Brain microvascular endothelial cell (primary cell): ENCODE data around the gene CLTA.
A peak's percentile ranks its signal among the peaks of the same experiment; 100 is the strongest.
"Not testable (repeated sequence)": the region's sequence is repeated elsewhere in the genome, so short reads cannot be mapped to it uniquely, and the experiment has no call there.

Experiments
- DNase-seq: peaks from one replicate; pipeline ENCODE4 v3.0.0-alpha.2; 2020
- H3K27ac ChIP-seq: fragments of 250-450 bp; sonication (Bioruptor Pico); 2 replicates; pipeline ENCODE4 v1.5.1; 2020; ENCODE audit warnings: mild to moderate bottlenecking, moderate library complexity
- H3K27me3 ChIP-seq: fragments of 250-450 bp; sonication (Bioruptor Pico); replicated peaks from 2 replicates; pipeline ENCODE4 v1.5.1; 2020; ENCODE audit warnings: mild to moderate bottlenecking
- H3K36me3 ChIP-seq: fragments of 250-450 bp; sonication (Bioruptor Pico); replicated peaks from 2 replicates; pipeline ENCODE4 v1.5.1; 2020; ENCODE audit warnings: mild to moderate bottlenecking
- H3K4me3 ChIP-seq: 2 replicates; pipeline ENCODE4 v1.5.1; 2011; ENCODE audit warnings: low read depth, mild to moderate bottlenecking, control low read depth, low read length, moderate library complexity
- in situ Hi-C: cut with HindIII; loops from 2 replicates; pipeline ENCODE4 v1.10.0; 2017; ENCODE audit warnings: low sequenced_read_pairs, low pct_ligation_motif_present
- TF ChIP-seq, protein P1 (sequence below): IDR thresholded peaks from 2 replicates; pipeline ENCODE4 v1.5.1; 2011; ENCODE audit warnings: low read depth, mild to moderate bottlenecking, moderate library complexity, low read length, control low read depth, inconsistent platforms; ENCODE audit errors: missing control alignments

Gene CLTA

DNA sequence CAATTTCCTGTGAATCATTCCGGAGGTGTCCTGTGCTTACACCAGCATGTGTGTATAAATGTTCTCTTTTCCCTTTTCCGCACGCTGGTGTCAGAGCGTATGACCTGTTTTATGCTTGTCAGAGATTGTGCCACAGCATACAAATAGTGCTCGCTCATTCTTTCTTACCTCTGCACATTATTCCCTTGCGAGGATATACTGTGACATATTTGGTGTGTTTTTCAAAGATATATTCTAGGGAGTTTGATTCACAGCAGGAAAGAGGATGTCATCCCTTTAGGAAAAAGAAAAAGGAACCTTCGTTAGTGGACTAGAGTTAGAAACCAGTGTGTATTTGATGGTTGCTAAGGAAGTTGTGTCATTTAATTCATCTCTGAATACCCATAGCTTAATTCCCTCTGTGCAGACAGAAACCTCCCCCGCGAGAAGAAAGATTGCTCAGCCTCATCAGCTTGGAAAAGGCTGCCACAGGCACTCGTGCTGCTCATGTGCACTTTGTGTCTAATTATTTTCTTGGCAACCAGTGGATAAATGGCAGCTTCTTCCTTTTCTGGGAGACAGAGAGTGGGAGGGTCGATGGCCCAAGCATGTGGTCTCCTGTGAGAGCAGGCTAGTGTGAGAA lies 36.3 kb upstream of the CLTA start:
- Histone ChIP-seq H3K27ac (peak overlapping the region; percentile 69), H3K27me3 (no peaks in the 10 kb centered on the region), H3K36me3 (peaks cover 4% of the 10 kb centered on the region), H3K4me3 (no peak overlapping the region)
- peak; percentile 76 for DNase-seq
- TF ChIP-seq, protein P1, sequence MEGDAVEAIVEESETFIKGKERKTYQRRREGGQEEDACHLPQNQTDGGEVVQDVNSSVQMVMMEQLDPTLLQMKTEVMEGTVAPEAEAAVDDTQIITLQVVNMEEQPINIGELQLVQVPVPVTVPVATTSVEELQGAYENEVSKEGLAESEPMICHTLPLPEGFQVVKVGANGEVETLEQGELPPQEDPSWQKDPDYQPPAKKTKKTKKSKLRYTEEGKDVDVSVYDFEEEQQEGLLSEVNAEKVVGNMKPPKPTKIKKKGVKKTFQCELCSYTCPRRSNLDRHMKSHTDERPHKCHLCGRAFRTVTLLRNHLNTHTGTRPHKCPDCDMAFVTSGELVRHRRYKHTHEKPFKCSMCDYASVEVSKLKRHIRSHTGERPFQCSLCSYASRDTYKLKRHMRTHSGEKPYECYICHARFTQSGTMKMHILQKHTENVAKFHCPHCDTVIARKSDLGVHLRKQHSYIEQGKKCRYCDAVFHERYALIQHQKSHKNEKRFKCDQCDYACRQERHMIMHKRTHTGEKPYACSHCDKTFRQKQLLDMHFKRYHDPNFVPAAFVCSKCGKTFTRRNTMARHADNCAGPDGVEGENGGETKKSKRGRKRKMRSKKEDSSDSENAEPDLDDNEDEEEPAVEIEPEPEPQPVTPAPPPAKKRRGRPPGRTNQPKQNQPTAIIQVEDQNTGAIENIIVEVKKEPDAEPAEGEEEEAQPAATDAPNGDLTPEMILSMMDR: no peak
- in situ Hi-C loops: no loop called here

DNA sequence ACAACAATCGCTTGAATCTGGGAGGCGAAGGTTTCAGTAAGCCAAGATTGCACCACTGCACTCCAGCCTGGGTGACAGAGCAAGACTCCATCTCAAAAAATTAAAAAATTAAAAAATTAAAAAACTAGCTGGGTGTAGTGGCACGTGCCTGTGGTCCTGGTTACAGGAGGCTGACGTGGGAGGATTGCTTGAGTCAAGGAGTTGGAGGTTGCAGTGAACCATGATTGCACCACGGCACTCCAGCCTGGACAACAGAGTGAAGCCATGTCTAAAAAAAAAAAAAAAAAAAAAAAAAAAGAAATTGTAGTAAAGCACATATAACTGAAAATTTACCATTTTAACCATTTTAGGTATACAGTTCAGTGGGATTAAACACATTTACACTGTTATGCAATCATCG lies 34.6 kb upstream of the CLTA start:
- peaks cover 4% of the 10 kb centered on the region for H3K36me3 ChIP-seq
- in situ Hi-C loops: no loop called here
- TF ChIP-seq, protein P1: no peak
- no peak for DNase-seq
- H3K27me3 ChIP-seq: no peaks in the 10 kb centered on the region
- H3K27ac ChIP-seq: no peak overlapping the region
- no peak overlapping the region for H3K4me3 ChIP-seq

DNA sequence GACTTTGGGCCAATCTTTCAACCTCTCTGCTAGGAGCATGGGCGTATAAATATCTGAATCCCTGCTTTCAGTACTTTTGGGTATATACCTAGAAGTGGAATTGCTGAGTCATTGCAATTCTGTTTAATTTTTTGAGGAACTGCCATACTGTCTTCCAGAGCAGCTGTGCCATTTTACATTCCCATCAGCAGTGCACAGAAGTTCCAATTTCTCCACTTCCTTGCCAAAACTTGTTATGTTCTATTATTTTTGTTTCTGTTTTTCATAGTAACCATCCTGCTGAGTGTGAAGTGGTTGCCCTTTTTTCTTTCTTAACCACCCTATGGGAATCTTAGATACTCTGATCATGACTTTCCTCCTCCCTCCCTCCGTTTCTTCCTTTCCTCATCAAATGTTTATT lies 32.6 kb upstream of the CLTA start:
- no peak overlapping the region for H3K27ac ChIP-seq
- TF ChIP-seq, protein P1: no peak
- H3K27me3 ChIP-seq: no peaks in the 10 kb centered on the region
- peaks cover 4% of the 10 kb centered on the region for H3K36me3 ChIP-seq
- in situ Hi-C loops: no loop called here
- H3K4me3 ChIP-seq: no peak overlapping the region
- no peak for DNase-seq

DNA sequence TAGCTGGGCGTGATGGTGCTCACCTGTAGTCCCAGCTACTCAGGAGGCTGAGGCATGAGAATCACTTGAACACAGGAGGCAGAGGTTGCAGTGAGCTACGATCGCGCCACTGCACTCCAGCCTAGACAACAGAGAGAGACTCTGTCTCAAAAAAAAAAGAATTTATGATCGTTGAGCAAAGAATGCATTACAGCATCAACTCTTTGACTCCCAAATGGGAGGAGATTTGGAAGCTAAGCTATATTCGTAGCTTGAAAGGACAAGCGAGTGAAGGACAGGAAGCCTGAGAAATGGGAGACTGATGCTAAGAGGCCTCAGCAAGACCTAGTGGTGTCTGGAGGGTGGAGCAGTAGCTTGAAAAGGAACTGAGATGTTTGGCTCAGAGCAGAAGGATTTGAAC lies 31.8 kb upstream of the CLTA start:
- in situ Hi-C loops: no loop called here
- H3K4me3 ChIP-seq: no peak overlapping the region
- TF ChIP-seq, protein P1: no peak

DNA sequence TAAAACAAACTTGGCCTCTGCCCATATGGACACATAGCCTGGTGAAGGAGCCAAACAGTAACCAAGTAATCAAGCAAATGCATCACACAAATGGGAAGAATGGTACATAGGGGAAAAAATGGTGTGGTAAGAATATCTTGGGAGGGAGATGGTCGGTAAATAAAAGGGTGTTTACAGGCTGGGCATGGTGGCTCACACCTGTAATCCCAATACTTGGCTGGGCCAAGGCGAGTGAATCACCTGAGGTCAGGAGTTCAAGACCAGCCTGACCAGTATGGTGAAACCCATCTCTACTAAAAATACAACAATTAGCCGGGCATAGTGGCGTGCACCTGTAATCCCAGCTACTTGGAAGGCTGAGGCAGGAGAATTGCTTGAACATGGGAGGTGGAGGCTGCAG lies 31.2 kb upstream of the CLTA start:
- H3K27ac ChIP-seq, H3K4me3 ChIP-seq, H3K36me3 ChIP-seq, DNase-seq, in situ Hi-C loops, H3K27me3 ChIP-seq: not testable (repeated sequence)

More for the DNA sequence above, 31.8 kb upstream of the CLTA start:
- H3K27ac ChIP-seq: no peak overlapping the region
- DNase-seq: no peak
- H3K36me3 ChIP-seq: peaks cover 4% of the 10 kb centered on the region
- no peaks in the 10 kb centered on the region for H3K27me3 ChIP-seq

DNA sequence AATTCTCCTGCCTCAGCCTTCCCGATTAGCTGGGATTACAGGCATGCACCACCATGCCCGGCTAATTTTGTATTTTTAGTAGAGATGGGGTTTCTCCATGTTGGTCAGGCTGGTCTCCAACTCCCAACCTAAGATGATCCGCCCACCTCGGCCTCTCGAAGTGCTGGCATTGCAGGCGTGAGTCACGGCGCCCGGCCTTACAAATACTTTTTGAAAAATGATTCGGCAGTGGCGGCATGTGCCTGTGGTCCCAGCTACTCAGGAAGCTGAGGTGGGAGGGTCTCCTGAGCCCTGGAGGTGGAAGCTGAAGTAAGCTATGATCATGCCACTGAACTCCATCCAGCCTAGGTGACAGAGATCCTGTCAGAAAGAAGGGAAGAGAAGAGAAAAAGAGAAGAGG lies 30.6 kb upstream of the CLTA start:
- H3K4me3 ChIP-seq, H3K27ac ChIP-seq, H3K27me3 ChIP-seq, in situ Hi-C loops, DNase-seq, H3K36me3 ChIP-seq: not testable (repeated sequence)

DNA sequence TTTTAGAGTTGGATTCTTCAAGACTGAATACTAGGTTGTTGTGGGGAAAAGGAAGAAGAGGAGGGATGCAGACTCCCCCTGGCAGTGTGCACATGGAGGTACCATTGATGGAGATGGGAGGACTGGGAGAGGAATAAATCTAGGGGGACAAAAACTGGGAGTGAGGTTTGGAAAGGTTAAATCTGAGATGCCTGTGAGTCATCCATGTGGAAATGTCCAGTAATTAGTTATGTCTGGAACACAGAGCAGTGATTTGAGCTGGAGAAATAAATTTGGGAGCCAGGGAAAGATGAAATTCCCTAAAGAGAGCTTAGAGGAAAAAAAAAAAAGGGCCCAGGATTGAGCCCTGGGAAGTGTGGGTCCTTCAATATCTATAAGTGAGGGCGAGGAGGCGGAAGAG lies 29.5 kb upstream of the CLTA start:
- no peak overlapping the region for H3K27ac ChIP-seq

More for the DNA sequence above, 29.5 kb upstream of the CLTA start:
- Histone ChIP-seq H3K36me3 (peaks cover 4% of the 10 kb centered on the region), H3K4me3 (no peak overlapping the region), H3K27me3 (no peaks in the 10 kb centered on the region)
- in situ Hi-C loops: no loop called here
- DNase-seq: no peak
- TF ChIP-seq, protein P1: no peak
